Measurements from ENCODE around the gene EVA1C. TPM values are rescaled to one million over a fixed set of nuclear protein-coding genes. Genes with fewer than 3 reads are reported as not detected.

EVA1C gene
- total RNA-seq, 1 experiment from 2014 or later, result 0.98 TPM

DNA sequence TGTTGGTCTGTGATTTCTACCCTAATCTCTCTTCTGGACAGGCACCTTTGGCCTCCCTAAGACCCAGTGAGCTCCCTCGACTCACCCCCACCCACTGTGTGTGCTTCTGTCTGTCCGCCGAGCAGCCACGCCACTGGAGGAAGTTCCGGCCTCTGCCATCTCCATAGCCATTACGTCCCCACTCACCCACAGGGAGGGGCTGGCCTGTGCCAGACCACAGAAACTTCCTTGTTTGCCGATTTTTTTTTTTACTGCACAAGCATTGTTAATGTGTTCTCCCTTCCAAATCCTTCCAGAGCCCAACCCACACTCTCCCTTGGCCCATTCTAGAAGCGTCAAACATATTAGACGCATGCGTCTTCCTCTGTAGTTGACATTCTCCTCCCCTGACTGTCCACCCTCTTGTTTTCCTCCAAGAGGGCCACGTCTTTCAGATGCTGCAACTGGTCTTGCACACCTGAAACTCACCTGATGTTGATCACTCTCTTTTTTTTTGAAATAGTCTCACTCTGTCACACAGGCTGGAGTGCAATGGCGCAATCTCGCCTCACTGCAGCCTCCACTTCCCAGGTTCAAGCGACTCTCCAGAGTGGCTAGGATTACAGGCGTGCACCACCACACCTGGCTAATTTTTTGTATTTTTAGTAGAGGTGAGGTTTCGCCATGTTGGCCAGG is 72.3 kb downstream of the EVA1C start:
- H3K4ac ChIP-seq (ENCODE audit: low read depth, low read length), result no peak overlapping the region
- H3T11ph ChIP-seq (ENCODE audit: low read length), result no peak overlapping the region
- no CpG with 5 or more reads among the region's 16 CpGs for whole genome bisulfite sequencing (ENCODE audit: extremely low coverage, insufficient read length, low lambda C conversion rate)

More for the DNA sequence above, 72.3 kb downstream of the EVA1C start:
- Histone ChIP-seq H3K27ac (ENCODE audit: insufficient read length, low read depth, low read length) (no peak overlapping the region), H3K56ac (ENCODE audit: insufficient read length, low read depth, low read length) (no peak overlapping the region), H4K5ac (ENCODE audit: insufficient read length, low read depth, low read length) (no peak overlapping the region), H2AK5ac (ENCODE audit: insufficient read length, low read length) (no peak overlapping the region), H3K23me2 (ENCODE audit: insufficient read length, low read depth, low read length, poor library complexity, severe bottlenecking) (no peaks in the 10 kb centered on the region), H3K79me2 (ENCODE audit: insufficient read depth, low read length) (no peaks in the 10 kb centered on the region), H3K9ac (ENCODE audit: extremely low read depth, insufficient read length, low read length) (no peak overlapping the region), H2BK5ac (ENCODE audit: insufficient read length, low read length) (no peak overlapping the region), H3K23ac (ENCODE audit: insufficient read length, low read depth, low read length) (no peak overlapping the region), H2BK120ac (ENCODE audit: low read depth, low read length, poor library complexity, severe bottlenecking) (no peak overlapping the region), H2BK20ac (ENCODE audit: low read depth, low read length, poor library complexity, severe bottlenecking) (no peak overlapping the region), H3K14ac (ENCODE audit: insufficient read depth, low read length) (no peak overlapping the region), H4K20me1 (ENCODE audit: control insufficient read depth, insufficient read depth, insufficient read length) (no peaks in the 10 kb centered on the region), H3K79me1 (ENCODE audit: insufficient read depth, low read depth, low read length, poor library complexity, severe bottlenecking) (no peaks in the 10 kb centered on the region), H2BK12ac (ENCODE audit: insufficient read length, low read depth, low read length) (no peak overlapping the region), H3K4me1 (ENCODE audit: insufficient read depth, low read length) (peaks cover 4% of the 10 kb centered on the region; the same call in 1 of the 2 replicates), H4K8ac (replicated peaks; ENCODE audit: insufficient read length, low read depth, low read length) (no peak overlapping the region), H2BK15ac (ENCODE audit: low read depth, low read length) (no peak overlapping the region), H4K91ac (ENCODE audit: insufficient read length, low read depth, low read length) (no peak overlapping the region), H3K27me3 (ENCODE audit: insufficient read depth, low read length) (no peaks in the 10 kb centered on the region), H3K18ac (ENCODE audit: insufficient read length, low read depth, low read length) (no peak overlapping the region), H3K9me3 (ENCODE audit: control insufficient read depth, low read depth, low read length) (no peaks in the 10 kb centered on the region), H3K4me2 (ENCODE audit: insufficient read depth, insufficient read length, low read length) (no peak overlapping the region), H2AFZ (ENCODE audit: low read length) (no peak overlapping the region)
- H3K27me3 Mint-ChIP-seq (ENCODE audit: low read depth), result no peaks in the 10 kb centered on the region; the same call in none of the 2 replicates
- TF ChIP-seq, protein P1, sequence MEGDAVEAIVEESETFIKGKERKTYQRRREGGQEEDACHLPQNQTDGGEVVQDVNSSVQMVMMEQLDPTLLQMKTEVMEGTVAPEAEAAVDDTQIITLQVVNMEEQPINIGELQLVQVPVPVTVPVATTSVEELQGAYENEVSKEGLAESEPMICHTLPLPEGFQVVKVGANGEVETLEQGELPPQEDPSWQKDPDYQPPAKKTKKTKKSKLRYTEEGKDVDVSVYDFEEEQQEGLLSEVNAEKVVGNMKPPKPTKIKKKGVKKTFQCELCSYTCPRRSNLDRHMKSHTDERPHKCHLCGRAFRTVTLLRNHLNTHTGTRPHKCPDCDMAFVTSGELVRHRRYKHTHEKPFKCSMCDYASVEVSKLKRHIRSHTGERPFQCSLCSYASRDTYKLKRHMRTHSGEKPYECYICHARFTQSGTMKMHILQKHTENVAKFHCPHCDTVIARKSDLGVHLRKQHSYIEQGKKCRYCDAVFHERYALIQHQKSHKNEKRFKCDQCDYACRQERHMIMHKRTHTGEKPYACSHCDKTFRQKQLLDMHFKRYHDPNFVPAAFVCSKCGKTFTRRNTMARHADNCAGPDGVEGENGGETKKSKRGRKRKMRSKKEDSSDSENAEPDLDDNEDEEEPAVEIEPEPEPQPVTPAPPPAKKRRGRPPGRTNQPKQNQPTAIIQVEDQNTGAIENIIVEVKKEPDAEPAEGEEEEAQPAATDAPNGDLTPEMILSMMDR (conservative IDR thresholded peaks at IDR 0.05), result no peak
- DNase-seq, result no peak
- H3K27ac Mint-ChIP-seq, result no peak overlapping the region; a peak in 1 of 7 replicates
- H3K4me1 Mint-ChIP-seq, result peaks cover 21 to 22% of the 10 kb centered on the region in 2 experiments
- H3K4me3 Mint-ChIP-seq, result no peak overlapping the region
- peaks cover 2 to 5% of the 10 kb centered on the region in 2 experiments; a peak in 3 of 5 replicates for H3K9me3 Mint-ChIP-seq
- peaks cover 0 to 7% (median 2%) of the 10 kb centered on the region in 3 experiments; a peak in 3 of 7 replicates for H3K36me3 Mint-ChIP-seq (ENCODE audit: insufficient read depth in 1 of 3, low read depth in 3 of 3)
